ENCODE data around the gene ZNF324. TPM values are rescaled to one million over a fixed set of nuclear protein-coding genes. Genes with fewer than 3 reads are reported as not detected.
A peak's percentile ranks its signal among the peaks of the same experiment; 100 is the strongest.

The ZNF324 gene
- total RNA-seq, 2 donors from 2014 or later = 9.9 to 13.2 TPM

DNA sequence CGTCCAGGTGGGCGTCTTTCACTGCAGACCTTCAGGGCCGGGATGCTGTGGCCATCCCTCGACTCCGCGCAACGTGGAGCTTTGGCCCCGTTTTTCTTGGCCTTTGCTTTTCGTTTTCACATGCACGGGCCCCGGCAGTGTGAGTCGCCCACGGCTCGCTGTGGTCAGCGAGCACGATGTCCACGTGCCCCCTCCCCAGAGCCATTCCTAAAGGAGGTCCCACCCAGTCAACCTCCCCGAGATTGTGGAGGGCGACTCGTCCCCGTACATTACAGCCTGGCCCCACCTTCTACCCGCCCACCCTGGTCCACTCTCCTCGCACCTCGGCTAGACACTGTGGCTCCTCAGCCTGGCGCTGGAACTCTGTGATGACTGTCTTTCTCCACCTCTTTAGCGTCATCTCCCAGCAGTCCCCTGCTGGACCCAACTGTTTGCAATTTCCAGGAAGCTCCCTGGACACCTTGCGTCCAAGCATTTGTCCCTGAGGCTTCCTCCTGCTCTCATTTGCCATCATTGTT, 9.7 kb downstream of the ZNF324 start:
- intact Hi-C loops (cut with DNase I) = no loop called here
- Histone ChIP-seq H3K4me3 (peak overlapping the region; percentile 42 to 43), H3K27ac (peak overlapping the region; percentile 57 to 96 (median 82)), H3K9me3 (no peaks in the 10 kb centered on the region), H3K4me1 (peaks cover 22% of the 10 kb centered on the region), H3K36me3 (replicated peaks in 1 of 2; ENCODE audit: insufficient read depth in 1 of 2, low read depth in 2 of 2) (peaks cover 0 to 7% of the 10 kb centered on the region in 2 donors), H3K27me3 (no peaks in the 10 kb centered on the region)
- DNase-seq (no peak), ATAC-seq (no peak)
- no peak for TF ChIP-seq POLR2A (IDR thresholded peaks at IDR 0.05)
- TF ChIP-seq, protein P1, sequence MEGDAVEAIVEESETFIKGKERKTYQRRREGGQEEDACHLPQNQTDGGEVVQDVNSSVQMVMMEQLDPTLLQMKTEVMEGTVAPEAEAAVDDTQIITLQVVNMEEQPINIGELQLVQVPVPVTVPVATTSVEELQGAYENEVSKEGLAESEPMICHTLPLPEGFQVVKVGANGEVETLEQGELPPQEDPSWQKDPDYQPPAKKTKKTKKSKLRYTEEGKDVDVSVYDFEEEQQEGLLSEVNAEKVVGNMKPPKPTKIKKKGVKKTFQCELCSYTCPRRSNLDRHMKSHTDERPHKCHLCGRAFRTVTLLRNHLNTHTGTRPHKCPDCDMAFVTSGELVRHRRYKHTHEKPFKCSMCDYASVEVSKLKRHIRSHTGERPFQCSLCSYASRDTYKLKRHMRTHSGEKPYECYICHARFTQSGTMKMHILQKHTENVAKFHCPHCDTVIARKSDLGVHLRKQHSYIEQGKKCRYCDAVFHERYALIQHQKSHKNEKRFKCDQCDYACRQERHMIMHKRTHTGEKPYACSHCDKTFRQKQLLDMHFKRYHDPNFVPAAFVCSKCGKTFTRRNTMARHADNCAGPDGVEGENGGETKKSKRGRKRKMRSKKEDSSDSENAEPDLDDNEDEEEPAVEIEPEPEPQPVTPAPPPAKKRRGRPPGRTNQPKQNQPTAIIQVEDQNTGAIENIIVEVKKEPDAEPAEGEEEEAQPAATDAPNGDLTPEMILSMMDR (IDR thresholded peaks at IDR 0.05) = no peak
- 1 to 4% methylated on average over 18 to 27 of the region's 27 CpGs for WGBS, 2 donors

DNA sequence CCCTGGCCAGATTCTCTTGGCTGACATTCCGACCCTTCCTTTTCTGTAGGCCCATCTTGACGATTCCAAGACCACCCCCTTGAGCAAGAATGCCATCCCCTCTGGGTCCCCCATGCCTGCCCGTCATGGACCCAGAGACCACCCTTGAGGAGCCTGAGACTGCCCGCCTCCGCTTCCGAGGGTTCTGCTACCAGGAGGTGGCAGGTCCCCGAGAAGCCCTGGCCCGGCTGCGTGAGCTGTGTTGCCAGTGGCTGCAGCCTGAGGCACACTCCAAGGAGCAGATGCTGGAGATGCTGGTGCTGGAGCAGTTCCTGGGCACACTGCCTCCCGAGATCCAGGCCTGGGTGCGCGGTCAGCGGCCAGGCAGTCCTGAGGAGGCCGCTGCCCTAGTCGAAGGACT, 10.2 kb downstream of the ZNF324 start:
- WGBS, 2 donors = 40 to 83% methylated on average over 2 to 13 of the region's 15 CpGs

DNA sequence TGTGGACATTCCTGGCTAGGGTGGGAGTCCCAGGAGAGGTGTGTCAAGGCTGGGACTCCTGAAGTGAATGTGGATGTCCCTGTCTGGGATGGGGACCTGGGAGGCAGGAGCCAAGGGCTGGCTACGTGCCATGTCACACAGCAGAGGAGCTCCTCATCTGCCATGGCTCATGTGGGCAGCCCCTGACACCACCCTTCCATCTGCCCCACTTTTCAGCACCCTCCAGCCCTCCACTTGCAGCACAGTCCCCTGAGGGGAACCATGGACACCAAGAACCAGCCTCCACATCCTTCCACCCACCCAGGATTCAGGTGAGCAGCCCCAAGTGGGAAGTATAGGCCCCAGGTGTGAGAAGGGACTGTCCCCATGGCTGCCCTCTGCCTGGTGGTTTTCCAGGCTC, 11.0 kb downstream of the ZNF324 start:
- DNase-seq (no peak), ATAC-seq (no peak)
- TF ChIP-seq POLR2A (IDR thresholded peaks at IDR 0.05) = no peak
- TF ChIP-seq, protein P1 (IDR thresholded peaks at IDR 0.05) = no peak
- 80 to 100% methylated on average over 1 of the region's 1 CpG for WGBS, 2 donors
- Histone ChIP-seq H3K9me3 (no peaks in the 10 kb centered on the region), H3K36me3 (replicated peaks in 1 of 2; ENCODE audit: insufficient read depth in 1 of 2, low read depth in 2 of 2) (no peaks in the 10 kb centered on the region), H3K27ac (no peak overlapping the region), H3K4me3 (no peak overlapping the region), H3K4me1 (peaks cover 22% of the 10 kb centered on the region), H3K27me3 (no peaks in the 10 kb centered on the region)
- intact Hi-C loops (cut with DNase I) = no loop called here

More for the DNA sequence above, 10.2 kb downstream of the ZNF324 start:
- TF ChIP-seq POLR2A (IDR thresholded peaks at IDR 0.05) = no peak
- TF ChIP-seq, protein P1 (IDR thresholded peaks at IDR 0.05) = no peak
- Histone ChIP-seq H3K27me3 (no peaks in the 10 kb centered on the region), H3K4me1 (peaks cover 22% of the 10 kb centered on the region), H3K27ac (peak overlapping the region in 1 of 4 donors; percentile 96), H3K36me3 (replicated peaks in 1 of 2; ENCODE audit: insufficient read depth in 1 of 2, low read depth in 2 of 2) (peaks cover 0 to 3% of the 10 kb centered on the region in 2 donors), H3K9me3 (no peaks in the 10 kb centered on the region), H3K4me3 (no peak overlapping the region)
- no peak for DNase-seq
- ATAC-seq = no peak
- intact Hi-C loops (cut with DNase I) = no loop called here

DNA sequence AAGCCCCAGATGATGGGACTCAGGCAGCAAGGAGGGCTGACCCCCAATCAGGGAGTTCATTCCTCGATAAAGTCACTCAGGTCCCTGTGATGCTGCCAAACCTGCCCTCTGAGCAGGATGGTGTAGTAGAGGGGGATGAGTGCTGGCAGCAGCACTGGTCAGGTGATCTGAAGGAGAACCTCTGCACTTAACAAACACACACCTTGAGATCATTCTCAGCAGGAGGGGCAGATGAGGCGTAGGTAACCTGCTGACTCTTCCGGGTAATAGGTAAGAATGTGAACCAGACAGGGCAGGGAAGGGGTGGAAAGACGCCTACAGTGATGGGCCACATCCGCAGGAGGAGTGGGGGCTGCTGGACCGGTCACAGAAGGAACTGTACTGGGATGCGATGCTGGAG, 12.4 kb downstream of the ZNF324 start:
- intact Hi-C loops (cut with DNase I) = no loop called here
- TF ChIP-seq, protein P1 (IDR thresholded peaks at IDR 0.05) = no peak
- no peak for TF ChIP-seq POLR2A (IDR thresholded peaks at IDR 0.05)
- Histone ChIP-seq H3K4me1 (peaks cover 22% of the 10 kb centered on the region), H3K27ac (no peak overlapping the region), H3K27me3 (no peaks in the 10 kb centered on the region), H3K9me3 (no peaks in the 10 kb centered on the region), H3K36me3 (replicated peaks in 1 of 2; ENCODE audit: insufficient read depth in 1 of 2, low read depth in 2 of 2) (no peaks in the 10 kb centered on the region), H3K4me3 (no peak overlapping the region)
- whole genome bisulfite sequencing, 2 donors = 85 to 89% methylated on average over 4 to 7 of the region's 7 CpGs
- DNase-seq (no peak), ATAC-seq (no peak)

Data from body of pancreas (tissue), 4 donors.